KOPT-K1 (cell line): Measurements from ENCODE around the gene TBC1D10A.
A peak's percentile ranks its signal among the peaks of the same experiment; 100 is the strongest.

Experiments
- H3K27ac ChIP-seq: fragments of 200-600 bp; sonication (generic); 2 replicates; pipeline ENCODE4 v1.5.1; 2016; ENCODE audit warnings: antibody characterized with exemption, mild to moderate bottlenecking, low read depth, low read length; ENCODE audit not compliant: poor library complexity, severe bottlenecking
- H3K36me3 ChIP-seq: fragments of 200-600 bp; sonication (generic); 2 replicates; pipeline ENCODE4 v1.5.1; 2017; ENCODE audit warnings: antibody characterized with exemption, mild to moderate bottlenecking, low read length, moderate library complexity; ENCODE audit not compliant: insufficient read depth
- H3K9me3 ChIP-seq: fragments of 200-600 bp; sonication (generic); 2 replicates; pipeline ENCODE4 v1.5.1; 2017; ENCODE audit warnings: antibody characterized with exemption, low read length, mild to moderate bottlenecking; ENCODE audit not compliant: insufficient read depth, poor library complexity, severe bottlenecking

The TBC1D10A gene

GRCh38 chr22:30266445-30267381, 60.0 kb downstream of the TBC1D10A start, which contains the start of gene OSM:
OSM (minus strand) TSS chr22:30266851; CDS start chr22:30266799, 52 bp downstream.
- Histone ChIP-seq H3K36me3 (peaks cover 63% of the 10 kb centered on the region), H3K27ac (peak within 1 kb of the TSS; percentile 100)

DNA sequence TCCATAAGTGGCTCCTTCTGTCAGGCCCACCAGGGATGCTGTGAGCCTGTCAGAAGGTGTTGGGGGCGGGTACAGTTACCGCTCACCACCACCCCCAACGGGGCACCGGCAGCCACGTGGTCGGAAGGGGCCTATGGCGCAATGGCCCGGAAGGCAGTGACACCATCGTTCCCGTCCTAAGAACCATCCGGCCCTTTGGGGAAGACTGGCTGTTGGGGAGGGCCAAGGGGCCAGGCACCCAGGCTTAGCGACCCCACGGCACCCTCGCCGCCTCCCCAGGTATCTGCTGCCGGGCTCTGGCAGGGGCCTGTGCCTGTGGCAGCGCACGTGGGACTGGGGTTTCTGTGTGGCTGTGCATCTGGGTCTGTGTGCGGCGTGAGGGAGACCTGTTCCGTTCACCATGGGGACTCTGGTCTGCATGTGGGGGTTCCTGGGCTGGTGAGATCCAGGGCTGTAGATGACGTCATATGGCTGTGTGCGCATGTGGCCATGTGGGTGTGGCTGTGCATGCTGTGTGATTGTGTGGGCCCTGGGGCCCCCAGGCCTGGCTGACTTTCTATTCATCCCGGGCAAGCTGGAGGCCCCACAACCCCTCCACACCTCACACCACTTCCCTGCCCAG, 60.8 kb downstream of the TBC1D10A start:
- Histone ChIP-seq H3K36me3 (peaks cover 63% of the 10 kb centered on the region), H3K9me3 (no peaks in the 10 kb centered on the region), H3K27ac (peak overlapping the region; percentile 100)

More at GRCh38 chr22:30266445-30267381, 60.0 kb downstream of the TBC1D10A start, which contains the start of gene OSM:
- H3K9me3 ChIP-seq, result no peaks in the 10 kb centered on the region

DNA sequence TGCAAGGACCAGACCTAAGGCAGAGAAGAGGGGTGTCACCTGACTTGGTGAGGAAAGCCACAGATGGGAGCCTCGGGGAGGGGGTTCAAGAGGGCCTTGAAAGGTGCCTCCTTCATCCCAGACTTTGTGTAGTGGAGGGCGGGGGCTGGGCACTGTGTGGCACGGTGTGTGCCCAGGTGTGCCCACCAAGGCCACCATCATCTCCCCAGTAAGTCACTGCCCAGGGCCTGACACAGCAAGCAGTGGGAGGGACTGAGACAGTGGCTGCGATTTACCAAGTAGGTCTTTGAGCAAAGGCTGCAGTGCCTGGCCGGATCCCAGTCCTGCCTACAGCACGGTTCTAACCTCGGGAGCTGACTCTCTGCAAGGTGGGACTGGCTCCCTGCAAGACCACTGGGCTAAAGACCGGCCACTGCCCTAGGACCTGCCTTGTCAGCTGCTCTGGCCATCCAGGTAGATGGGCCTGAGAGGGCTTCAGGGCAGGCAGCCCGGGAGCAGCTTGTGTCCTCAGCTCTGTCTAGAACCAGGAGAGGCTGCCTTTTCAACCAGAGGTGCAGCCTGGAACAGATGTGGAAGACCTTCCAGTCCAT, 61.5 kb downstream of the TBC1D10A start:
- Histone ChIP-seq H3K27ac (peak overlapping the region; percentile 100), H3K36me3 (peaks cover 56% of the 10 kb centered on the region), H3K9me3 (no peaks in the 10 kb centered on the region)

- no peaks in the 10 kb centered on the region for H3K9me3 ChIP-seq
- peak overlapping the region; percentile 100 for H3K27ac ChIP-seq
- H3K36me3 ChIP-seq, result peaks cover 43% of the 10 kb centered on the region
These were observed 62.9 kb downstream of the TBC1D10A start for GRCh38 chr22:30263883-30264282.

DNA sequence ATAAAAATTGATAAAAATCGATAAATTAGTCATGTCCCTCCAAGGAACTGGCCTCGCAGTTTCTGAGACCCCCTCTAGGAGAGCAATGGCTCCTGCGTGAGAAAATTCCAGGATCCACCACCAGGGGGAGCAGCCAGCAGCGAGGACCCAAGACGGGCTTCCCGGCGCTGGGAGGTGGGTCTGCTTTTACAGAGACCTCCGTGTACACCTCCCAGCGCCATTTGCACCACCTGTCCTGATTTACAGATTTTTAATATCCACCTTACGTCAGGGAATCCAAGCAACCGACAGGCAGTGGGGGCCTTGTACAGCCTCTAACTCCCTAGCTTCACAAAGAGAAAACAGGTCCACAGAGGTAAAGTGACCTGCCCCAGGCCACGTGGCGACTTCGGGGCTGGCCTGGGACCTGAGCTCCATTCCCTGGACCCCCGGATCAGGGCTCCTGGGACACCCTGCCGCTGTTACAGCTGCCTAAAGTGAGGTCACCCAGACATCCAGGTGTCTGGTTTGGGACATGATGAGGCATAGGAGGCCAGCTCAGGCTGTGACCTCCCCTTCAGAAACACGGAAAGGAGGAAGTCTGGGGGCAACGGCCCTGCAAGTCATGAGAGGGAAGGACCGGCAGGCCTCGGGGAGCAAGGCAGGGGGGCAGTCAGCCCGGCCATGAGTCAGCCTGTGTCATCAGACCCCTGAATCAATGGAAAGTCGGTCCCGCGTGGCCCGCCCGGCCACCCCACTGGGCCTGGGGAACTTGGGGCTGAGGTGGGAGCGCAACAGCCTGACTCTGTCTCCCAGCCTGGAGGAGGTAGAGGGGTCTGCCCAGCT, 63.6 kb downstream of the TBC1D10A start:
- peaks cover 35% of the 10 kb centered on the region for H3K36me3 ChIP-seq

DNA sequence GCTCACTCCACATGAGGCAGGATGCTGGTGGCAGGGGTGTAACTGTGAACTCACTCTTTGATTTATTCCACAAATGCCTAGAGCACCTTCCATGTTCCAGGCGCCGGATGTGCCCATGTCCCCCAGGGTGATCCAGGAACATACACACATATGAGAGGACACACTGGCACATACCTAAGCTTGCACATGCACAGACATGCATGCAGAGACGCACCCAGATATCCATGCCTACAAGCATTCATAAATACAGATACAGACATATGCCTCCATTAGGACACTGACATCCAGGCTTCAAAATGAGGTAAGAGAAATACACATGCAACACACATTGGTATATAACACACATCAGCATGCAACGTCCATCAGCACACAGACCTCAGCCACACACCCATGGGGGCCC, 64.6 kb downstream of the TBC1D10A start:
- no peaks in the 10 kb centered on the region for H3K9me3 ChIP-seq
- H3K36me3 ChIP-seq, result peaks cover 35% of the 10 kb centered on the region
- H3K27ac ChIP-seq, result peak overlapping the region; percentile 67

More for the DNA sequence above, 63.6 kb downstream of the TBC1D10A start:
- Histone ChIP-seq H3K27ac (peak overlapping the region; percentile 100), H3K9me3 (no peaks in the 10 kb centered on the region)

DNA sequence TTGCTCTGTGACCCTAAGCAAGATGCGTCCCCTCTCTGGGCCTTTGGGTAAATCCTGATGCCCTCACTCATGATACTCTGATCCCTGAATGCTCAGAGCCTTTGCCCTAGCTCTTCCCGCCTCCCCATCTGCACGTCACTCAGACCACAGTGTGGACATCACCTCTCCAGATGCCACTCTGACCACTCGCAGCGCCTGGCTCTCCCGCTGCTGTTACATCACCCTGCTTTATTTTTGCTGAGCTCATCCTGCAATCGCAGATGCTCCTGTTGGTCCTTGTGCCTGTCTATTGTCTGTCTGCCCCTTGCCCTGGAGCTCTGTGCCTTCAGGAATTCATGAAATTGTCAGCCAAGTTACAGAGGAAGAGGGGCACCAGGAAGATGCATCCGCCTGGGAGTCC, 65.6 kb downstream of the TBC1D10A start:
- peaks cover 35% of the 10 kb centered on the region for H3K36me3 ChIP-seq
- H3K27ac ChIP-seq, result peak overlapping the region; percentile 67
- no peaks in the 10 kb centered on the region for H3K9me3 ChIP-seq

DNA sequence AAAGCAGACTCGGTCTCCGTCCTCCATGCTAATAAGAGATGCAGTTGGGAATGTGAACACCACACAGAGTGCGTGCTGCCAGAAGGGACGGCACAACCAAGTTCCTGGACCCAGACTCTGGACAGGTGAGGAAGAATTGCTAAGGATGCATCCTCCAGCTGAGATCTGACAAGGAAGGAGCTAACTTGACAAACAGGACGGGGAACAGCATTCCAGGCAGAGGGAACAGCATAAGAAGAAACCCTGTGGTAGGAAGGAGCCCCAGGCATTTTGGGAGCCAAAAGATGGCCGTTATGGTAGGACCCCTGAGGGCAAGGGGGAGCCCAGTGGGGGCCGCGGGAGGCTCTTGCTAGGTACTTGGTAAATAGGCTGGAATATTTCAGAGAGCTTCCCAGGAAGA, 66.1 kb downstream of the TBC1D10A start:
- Histone ChIP-seq H3K36me3 (peaks cover 35% of the 10 kb centered on the region), H3K27ac (peak overlapping the region; percentile 67), H3K9me3 (no peaks in the 10 kb centered on the region)

GRCh38 chr22:30260276-30260675, 66.5 kb downstream of the TBC1D10A start:
- Histone ChIP-seq H3K36me3 (peaks cover 35% of the 10 kb centered on the region), H3K9me3 (no peaks in the 10 kb centered on the region), H3K27ac (peak overlapping the region; percentile 67)

DNA sequence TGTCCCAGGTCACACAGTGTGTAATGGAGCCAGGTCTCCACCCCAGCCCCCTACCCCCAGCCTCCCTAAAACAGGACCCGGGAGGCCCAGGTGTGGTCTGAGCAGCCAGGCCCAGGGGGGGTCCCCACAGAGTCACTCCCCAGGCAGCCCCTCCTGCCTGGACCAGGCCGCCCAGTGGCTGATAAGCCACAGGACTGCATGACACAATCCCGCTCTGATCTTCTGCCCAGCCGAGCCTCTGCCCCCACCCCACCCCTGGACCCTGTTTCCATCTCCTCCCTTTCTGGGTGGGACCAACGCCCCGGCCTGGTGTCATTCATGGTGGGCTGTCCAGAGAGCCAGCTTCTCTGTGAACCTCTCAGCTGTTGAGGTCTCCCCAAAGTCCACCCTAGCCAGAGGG, 72.4 kb downstream of the TBC1D10A start:
- H3K27ac ChIP-seq, result peak overlapping the region; percentile 58
- no peaks in the 10 kb centered on the region for H3K9me3 ChIP-seq
- H3K36me3 ChIP-seq, result no peaks in the 10 kb centered on the region

DNA sequence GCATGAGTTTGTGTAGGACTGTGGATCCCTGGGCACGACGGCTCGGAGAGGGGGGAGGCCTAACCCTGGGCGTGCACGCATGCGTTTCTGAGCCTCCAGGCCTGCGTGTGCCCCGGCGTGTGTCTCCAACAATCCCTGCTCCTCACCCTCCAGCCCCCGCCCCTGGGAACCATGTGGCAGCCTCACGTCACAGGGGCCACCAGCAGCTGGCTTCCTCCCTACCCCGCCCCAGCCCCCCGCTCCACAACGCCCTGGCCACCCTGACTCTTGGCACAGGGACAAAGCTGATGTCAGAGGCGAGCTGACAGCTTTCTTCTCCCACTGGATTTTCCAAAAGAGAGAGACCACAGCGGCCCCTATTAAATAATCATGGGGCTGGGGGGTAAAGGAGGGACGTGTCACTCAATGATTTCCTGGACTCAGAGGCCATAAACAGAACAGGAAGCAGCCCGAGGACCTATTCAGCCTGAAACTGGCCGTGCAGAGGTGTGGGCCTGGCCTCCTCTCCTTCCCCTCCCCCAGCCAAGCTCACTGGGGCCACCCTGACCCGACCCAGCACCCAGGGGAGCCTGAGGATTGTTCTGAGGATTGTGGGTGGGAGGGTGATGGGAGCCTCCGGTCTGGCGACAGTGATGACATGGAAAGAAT, 73.4 kb downstream of the TBC1D10A start:
- Histone ChIP-seq H3K36me3 (no peaks in the 10 kb centered on the region), H3K27ac (peak overlapping the region; percentile 58), H3K9me3 (no peaks in the 10 kb centered on the region)

- H3K36me3 ChIP-seq, result no peaks in the 10 kb centered on the region
- no peaks in the 10 kb centered on the region for H3K9me3 ChIP-seq
- peak overlapping the region; percentile 58 for H3K27ac ChIP-seq
These were observed 74.1 kb downstream of the TBC1D10A start for GRCh38 chr22:30252411-30253204.

DNA sequence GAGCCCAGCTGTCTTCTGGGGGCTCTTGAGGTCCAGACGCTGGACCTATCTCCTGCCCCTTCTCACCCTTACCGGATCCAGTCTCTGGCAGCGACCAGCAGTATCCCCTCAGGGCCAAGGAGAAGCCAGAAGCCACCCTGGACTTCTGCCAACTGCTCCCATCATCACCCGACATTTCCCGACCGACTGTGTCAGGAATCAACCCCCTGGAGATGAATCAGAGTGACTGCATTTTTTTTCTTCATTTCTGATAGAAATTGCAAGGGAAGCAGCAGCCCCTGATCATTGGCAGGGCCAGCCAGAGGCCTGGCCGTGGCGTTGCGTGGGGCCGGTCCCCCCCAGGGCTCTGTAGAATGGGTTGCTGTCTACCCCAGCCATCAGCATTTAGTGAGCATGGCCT, 75.0 kb downstream of the TBC1D10A start:
- Histone ChIP-seq H3K27ac (peak overlapping the region; percentile 58), H3K9me3 (no peaks in the 10 kb centered on the region), H3K36me3 (no peaks in the 10 kb centered on the region)
